Lung (tissue), 12 donors: ENCODE results near the gene TEAD1. TPM values are rescaled to one million over a fixed set of nuclear protein-coding genes. Genes with fewer than 3 reads are reported as not detected.

ENCODE experiments used
- ATAC-seq: fragments of 200-7000 bp; cut with Tn5 transposase; one replicate; pipeline ENCODE4 v1.9.1; 2020; ENCODE audit warnings: moderate number of reproducible peaks; ENCODE audit not compliant: insufficient read depth, low FRiP score
- DNase-seq, 3 donors: peaks; one replicate each; pipeline ENCODE4 v3.0.0-alpha.2; 2013 to 2017
- H3K27ac ChIP-seq, 2 donors: one replicate each; pipeline ENCODE4 v1.5.1; 2013; ENCODE audit warnings: mild to moderate bottlenecking in 2 of 2, moderate library complexity in 2 of 2, control low read depth in 1 of 2, inconsistent platforms in 1 of 2, low read depth in 1 of 2, low read length in 1 of 2
- H3K27me3 ChIP-seq, 3 donors: one replicate each; pipeline ENCODE4 v1.5.1; 2013; ENCODE audit warnings: low read length in 2 of 3; ENCODE audit not compliant: control insufficient read depth in 3 of 3, insufficient read depth in 3 of 3
- H3K36me3 ChIP-seq, 4 donors: one replicate each; pipeline ENCODE4 v1.5.1; 2013; ENCODE audit warnings: low read length in 4 of 4, mild to moderate bottlenecking in 1 of 4, moderate library complexity in 1 of 4; ENCODE audit not compliant: control insufficient read depth in 4 of 4, insufficient read depth in 4 of 4
- H3K4me1 ChIP-seq, 5 donors: one replicate each; pipeline ENCODE4 v1.5.1; 2013; ENCODE audit warnings: low read length in 5 of 5, mild to moderate bottlenecking in 2 of 5, moderate library complexity in 1 of 5; ENCODE audit not compliant: control insufficient read depth in 5 of 5, insufficient read depth in 5 of 5
- H3K4me3 ChIP-seq: one replicate; pipeline ENCODE4 v1.5.1; 2013; ENCODE audit warnings: mild to moderate bottlenecking, control low read depth, moderate library complexity
- H3K9ac ChIP-seq, 2 donors: one replicate each; pipeline ENCODE4 v1.5.1; 2013; ENCODE audit warnings: low read length in 2 of 2, control low read depth in 1 of 2; ENCODE audit not compliant: insufficient read depth in 1 of 2
- H3K9me3 ChIP-seq, 4 donors: one replicate each; pipeline ENCODE4 v1.5.1; 2013; ENCODE audit warnings: low read length in 3 of 4, mild to moderate bottlenecking in 1 of 4, moderate library complexity in 1 of 4; ENCODE audit not compliant: control insufficient read depth in 4 of 4, insufficient read depth in 3 of 4
- CTCF ChIP-seq: IDR thresholded peaks from 2 replicates; pipeline ENCODE4 v1.5.1; 2012; ENCODE audit warnings: mild to moderate bottlenecking; ENCODE audit errors: control extremely low read depth, extremely low read depth
- WGBS, 2 donors: extraction: QIAGEN DNeasy Blood & Tissue Kit; methylation state at CpG; one replicate each; pipeline ENCODE4 v1.1.7; 2013; 5-methylcytosine and 5-hydroxymethylcytosine counted together
- polyA plus RNA-seq, 2 donors: library from polyadenylated mRNA; stranded (reverse); fragments of 200-250 nt; gene quantifications; one replicate each; pipeline ENCODE4 v1.2.1, GENCODE V29; 2013
- total RNA-seq, 2 donors: library from RNA; depleted of rRNA in 1 of 2; stranded (reverse); fragments of >200 nt in 1 of 2; gene quantifications; one replicate each; pipeline ENCODE4 v1.2.1, GENCODE V29; 2014 to 2021
- donor health status: control.
- donor health status: control.
- donor health status: Bipolar disorder and iron deficiency.
- donor health status: healthy.
- donor health status: DM: yes; HTN: yes; CAD: no.

The TEAD1 gene
- total and polyA plus RNA-seq, 4 donors, result 7.7 to 141 (median 38.8) TPM

DNA sequence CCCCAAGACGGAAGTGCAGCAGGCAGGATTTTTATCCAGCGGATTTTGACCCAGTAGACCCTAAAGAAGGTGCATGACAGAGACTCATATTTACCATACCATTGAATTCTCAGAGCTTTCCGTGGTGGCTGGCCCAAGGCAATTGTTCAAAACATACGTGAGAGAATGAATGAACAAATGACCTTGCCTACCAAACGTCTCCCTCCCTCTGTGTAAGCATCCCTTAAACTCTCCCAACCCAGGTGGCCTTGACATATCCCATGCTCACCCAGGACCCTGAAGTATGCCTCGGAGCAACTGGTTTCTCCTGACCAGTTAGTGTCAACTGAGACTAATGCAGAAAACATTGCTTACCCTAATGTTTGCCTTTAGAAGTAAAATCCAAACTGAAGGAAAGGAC is 154.9 kb downstream of the TEAD1 start:
- peak overlapping the region in 1 of 2 donors; percentile 70 for H3K27ac ChIP-seq
- DNase-seq, result no peak
- no peak for ATAC-seq
- no peak for TF ChIP-seq CTCF
- H3K9ac ChIP-seq, result peak overlapping the region in 1 of 2 donors; percentile 53
- H3K4me1 ChIP-seq, result peaks cover 9 to 30% (median 14%) of the 10 kb centered on the region in 5 donors
- no peak overlapping the region for H3K4me3 ChIP-seq
- no peaks in the 10 kb centered on the region for H3K36me3 ChIP-seq
- 33 to 54% methylated on average over 6 of the region's 6 CpGs for WGBS, 2 donors
- H3K27me3 ChIP-seq, result no peaks in the 10 kb centered on the region
- H3K9me3 ChIP-seq, result peaks cover 0 to 3% (median under 1%) of the 10 kb centered on the region in 4 donors

- Histone ChIP-seq H3K9me3 (peaks cover 0 to 3% (median under 1%) of the 10 kb centered on the region in 4 donors), H3K27ac (peak overlapping the region in 1 of 2 donors; percentile 2), H3K4me1 (peaks cover 9 to 31% (median 14%) of the 10 kb centered on the region in 5 donors), H3K27me3 (no peaks in the 10 kb centered on the region), H3K9ac (peak overlapping the region in 1 of 2 donors; percentile 53), H3K4me3 (no peak overlapping the region), H3K36me3 (no peaks in the 10 kb centered on the region)
- ATAC-seq (no peak), DNase-seq (no peak)
- 89% methylated on average over 2 of the region's 2 CpGs for WGBS, 2 donors
- no peak for TF ChIP-seq CTCF
Measured at GRCh38 chr11:12829540-12830314, 155.5 kb downstream of the TEAD1 start.

GRCh38 chr11:12831471-12832202 is 157.4 kb downstream of the TEAD1 start:
- Histone ChIP-seq H3K36me3 (no peaks in the 10 kb centered on the region), H3K9ac (no peak overlapping the region), H3K4me3 (no peak overlapping the region), H3K4me1 (peaks cover 9 to 31% (median 14%) of the 10 kb centered on the region in 5 donors), H3K27me3 (no peaks in the 10 kb centered on the region), H3K9me3 (no peaks in the 10 kb centered on the region), H3K27ac (no peak overlapping the region)
- no peak for ATAC-seq
- DNase-seq, result no peak
- 79 to 81% methylated on average over 5 of the region's 5 CpGs for WGBS, 2 donors
- TF ChIP-seq CTCF, result no peak
